ENCODE data around the gene GIPC2. TPM values are rescaled to one million over a fixed set of nuclear protein-coding genes. Genes with fewer than 3 reads are reported as not detected.

The GIPC2 gene
- total RNA-seq, 1 experiment from 2014 or later: 0.26 TPM

- CTCF ChIA-PET: no interaction called here
- POLR2A ChIA-PET: no interaction called here
- Histone ChIP-seq H3K27ac (ENCODE audit: low read length) (no peak overlapping the region), H3K27me3 (ENCODE audit: control insufficient read depth, insufficient read depth, low read length) (peaks cover 5% of the 10 kb centered on the region), H3K4me3 (ENCODE audit: low read depth in 2 of 2, low read length in 2 of 2) (no peak overlapping the region), H3K4me1 (ENCODE audit: control insufficient read depth, insufficient read depth, low read length) (no peaks in the 10 kb centered on the region), H3K9me3 (ENCODE audit: control insufficient read depth, insufficient read depth, low read depth, low read length) (no peaks in the 10 kb centered on the region), H3K36me3 (ENCODE audit: control insufficient read depth, insufficient read depth, low read length) (no peaks in the 10 kb centered on the region)
- TF ChIP-seq SIN3A (IDR thresholded peaks at IDR 0.05; ENCODE audit: borderline replicate concordance, insufficient read depth, low read depth, low read length) (no peak), TCF7L2 (IDR thresholded peaks at IDR 0.05; ENCODE audit: low read depth, low read length) (no peak), REST (IDR thresholded peaks at IDR 0.05; ENCODE audit: insufficient read depth in 1 of 2, low read depth in 2 of 2, low read length in 1 of 2) (no peak), POLR2AphosphoS5 (IDR thresholded peaks at IDR 0.05; ENCODE audit: low read depth, low read length) (no peak), CTCF (IDR thresholded peaks at IDR 0.05) (no peak)
- DNase-seq (ENCODE audit: low read depth, low spot score) (no peak), ATAC-seq (no peak)
- intact Hi-C loops (cut with micrococcal nuclease; ENCODE audit: unreplicated experiment) (no loop called here), in situ Hi-C loops (cut with HindIII; ENCODE audit: low pct_unique_long_range_greater_than_20kb, low sequenced_read_pairs) (no loop called here)
- BruUV-seq (replicated peaks): no TSS peak
These were observed 27.7 kb downstream of the GIPC2 start for GRCh38 chr1:78073441-78073840.

GRCh38 chr1:78075621-78076020, 29.9 kb downstream of the GIPC2 start:
- Histone ChIP-seq H3K27ac (ENCODE audit: low read length) (no peak overlapping the region), H3K36me3 (ENCODE audit: control insufficient read depth, insufficient read depth, low read length) (no peaks in the 10 kb centered on the region), H3K27me3 (ENCODE audit: control insufficient read depth, insufficient read depth, low read length) (peaks cover 5% of the 10 kb centered on the region), H3K4me3 (ENCODE audit: low read depth in 2 of 2, low read length in 2 of 2) (no peak overlapping the region), H3K4me1 (ENCODE audit: control insufficient read depth, insufficient read depth, low read length) (no peaks in the 10 kb centered on the region), H3K9me3 (ENCODE audit: control insufficient read depth, insufficient read depth, low read depth, low read length) (no peaks in the 10 kb centered on the region)
- intact Hi-C loops (cut with micrococcal nuclease; ENCODE audit: unreplicated experiment): no loop called here
- in situ Hi-C loops (cut with HindIII; ENCODE audit: low pct_unique_long_range_greater_than_20kb, low sequenced_read_pairs): no loop called here
- DNase-seq (ENCODE audit: low read depth, low spot score) (no peak), ATAC-seq (no peak)
- BruUV-seq (replicated peaks): no TSS peak
- ChIA-PET POLR2A (no interaction called here), CTCF (interaction anchor here (0.6 kb wide), 1 partner anchor 12 kb away, joined by 6 read pairs; no protein-coding TSS in a partner anchor)
- TF ChIP-seq SIN3A (IDR thresholded peaks at IDR 0.05; ENCODE audit: borderline replicate concordance, insufficient read depth, low read depth, low read length) (no peak), REST (IDR thresholded peaks at IDR 0.05; ENCODE audit: insufficient read depth in 1 of 2, low read depth in 2 of 2, low read length in 1 of 2) (no peak), POLR2AphosphoS5 (IDR thresholded peaks at IDR 0.05; ENCODE audit: low read depth, low read length) (no peak), TCF7L2 (IDR thresholded peaks at IDR 0.05; ENCODE audit: low read depth, low read length) (no peak), CTCF (IDR thresholded peaks at IDR 0.05) (no peak)

All from Panc1 (cell line).